RWPE2 (cell line): Measurements from ENCODE around the gene GPR84.
A peak's percentile ranks its signal among the peaks of the same experiment; 100 is the strongest.

Experiments
- ATAC-seq: fragments of 200-7000 bp; cut with Tn5 transposase; 3 replicates; pipeline ENCODE4 v1.9.1; 2021; ENCODE audit warnings: low read depth
- DNase-seq: peaks from one replicate; pipeline ENCODE4 v3.0.0-alpha.2; 2020; ENCODE audit warnings: low spot score
- H3K27ac ChIP-seq: fragments of 450-650 bp; 2 replicates; pipeline ENCODE4 v1.5.1; 2017; ENCODE audit warnings: mild to moderate bottlenecking; ENCODE audit not compliant: poor library complexity, severe bottlenecking
- H3K27me3 ChIP-seq: fragments of 250-450 bp; sonication (Bioruptor Pico); 2 replicates; pipeline ENCODE4 v1.5.1; 2021; ENCODE audit warnings: mild to moderate bottlenecking, moderate library complexity; ENCODE audit not compliant: insufficient read depth, poor library complexity, severe bottlenecking
- H3K36me3 ChIP-seq: fragments of 250-450 bp; sonication (Bioruptor Pico); 2 replicates; pipeline ENCODE4 v1.5.1; 2020; ENCODE audit warnings: low read depth, mild to moderate bottlenecking, moderate library complexity
- H3K4me1 ChIP-seq: fragments of 250-450 bp; sonication (Bioruptor Pico); 2 replicates; pipeline ENCODE4 v1.5.1; 2021; ENCODE audit warnings: mild to moderate bottlenecking, moderate library complexity; ENCODE audit not compliant: insufficient read depth, poor library complexity, severe bottlenecking
- H3K4me3 ChIP-seq: fragments of 250-450 bp; sonication (Bioruptor Pico); 2 replicates; pipeline ENCODE4 v1.5.1; 2021; ENCODE audit warnings: mild to moderate bottlenecking, moderate library complexity; ENCODE audit not compliant: severe bottlenecking
- H3K9me3 ChIP-seq: fragments of 250-450 bp; sonication (Bioruptor Pico); 2 replicates; pipeline ENCODE4 v1.5.1; 2021; ENCODE audit warnings: mild to moderate bottlenecking, moderate library complexity; ENCODE audit not compliant: severe bottlenecking
- CTCF ChIP-seq: fragments of 450-650 bp; IDR thresholded peaks from one replicate; pipeline ENCODE4 v1.5.1; 2017; ENCODE audit warnings: mild to moderate bottlenecking, moderate library complexity; ENCODE audit not compliant: poor library complexity, severe bottlenecking

GPR84 gene

GRCh38 chr12:54398218-54398617 lies 33.9 kb upstream of the GPR84 start:
- no peak overlapping the region for H3K27ac ChIP-seq
- no peak for TF ChIP-seq CTCF
- no peak overlapping the region for H3K4me3 ChIP-seq
- DNase-seq (no peak), ATAC-seq (no peak)
- no peaks in the 10 kb centered on the region for H3K9me3 ChIP-seq
- H3K36me3 ChIP-seq = peaks cover 92% of the 10 kb centered on the region
- H3K27me3 ChIP-seq = no peaks in the 10 kb centered on the region
- H3K4me1 ChIP-seq = no peaks in the 10 kb centered on the region

- no peaks in the 10 kb centered on the region for H3K27me3 ChIP-seq
- H3K9me3 ChIP-seq = no peaks in the 10 kb centered on the region
- H3K4me1 ChIP-seq = peaks cover 2% of the 10 kb centered on the region
- H3K27ac ChIP-seq = no peak overlapping the region
- H3K4me3 ChIP-seq = no peak overlapping the region
- DNase-seq (no peak), ATAC-seq (no peak)
- no peak for TF ChIP-seq CTCF
- peaks cover 82% of the 10 kb centered on the region for H3K36me3 ChIP-seq
These were observed 32.9 kb upstream of the GPR84 start for GRCh38 chr12:54397157-54397556.

GRCh38 chr12:54395545-54395944 lies 31.3 kb upstream of the GPR84 start:
- peaks cover 66% of the 10 kb centered on the region for H3K36me3 ChIP-seq
- no peak for TF ChIP-seq CTCF
- no peak overlapping the region for H3K27ac ChIP-seq
- peaks cover 2% of the 10 kb centered on the region for H3K4me1 ChIP-seq
- DNase-seq (no peak), ATAC-seq (no peak)
- H3K9me3 ChIP-seq = no peaks in the 10 kb centered on the region
- H3K4me3 ChIP-seq = no peak overlapping the region
- H3K27me3 ChIP-seq = no peaks in the 10 kb centered on the region

GRCh38 chr12:54394986-54395385 lies 30.7 kb upstream of the GPR84 start:
- no peaks in the 10 kb centered on the region for H3K27me3 ChIP-seq
- H3K9me3 ChIP-seq = no peaks in the 10 kb centered on the region
- H3K4me1 ChIP-seq = peaks cover 5% of the 10 kb centered on the region
- ATAC-seq = no peak
- TF ChIP-seq CTCF = no peak
- no peak for DNase-seq
- H3K36me3 ChIP-seq = peaks cover 60% of the 10 kb centered on the region
- no peak overlapping the region for H3K4me3 ChIP-seq
- no peak overlapping the region for H3K27ac ChIP-seq

- Histone ChIP-seq H3K4me3 (no peak overlapping the region), H3K27me3 (no peaks in the 10 kb centered on the region), H3K27ac (peak overlapping the region; percentile 67), H3K4me1 (peaks cover 11% of the 10 kb centered on the region), H3K36me3 (peaks cover 53% of the 10 kb centered on the region), H3K9me3 (no peaks in the 10 kb centered on the region)
- ATAC-seq = peak; percentile 16
- DNase-seq = no peak
- TF ChIP-seq CTCF = peak; percentile 80
These were observed 30.0 kb upstream of the GPR84 start for GRCh38 chr12:54394281-54394719.
